Stimulated activated CD8-positive, alpha-beta memory T cell treated with anti-CD3 and anti-CD28 coated beads, Interleukin-7, amount 100 ng/mL, for 1 hour (primary cell): ENCODE data around the gene OR2J2.
"Not testable (repeated sequence)": the region's sequence is repeated elsewhere in the genome, so short reads cannot be mapped to it uniquely, and the experiment has no call there.

Source experiments
- DNase-seq, 2 donors: peaks; one replicate each; pipeline ENCODE4 v3.0.0-alpha.2; 2020; ENCODE audit warnings: low read depth in 2 of 2

OR2J2 gene

GRCh38 chr6:29170607-29171006 is at the start of gene OR2J2:
Gene OR2J2, plus strand, starts transcription at chr6:29170907. Its CDS starts 2,729 bp downstream, at chr6:29173636.
- not testable (repeated sequence) for DNase-seq

GRCh38 chr6:29129326-29130012 is 41.2 kb upstream of the OR2J2 start:
- DNase-seq = no peak

- no peak for DNase-seq
These were observed 40.1 kb upstream of the OR2J2 start for GRCh38 chr6:29130644-29131043.

- DNase-seq = no peak
These were observed 39.0 kb upstream of the OR2J2 start for GRCh38 chr6:29131691-29132090.

GRCh38 chr6:29137724-29138123 is 33.0 kb upstream of the OR2J2 start:
- DNase-seq = no peak

- DNase-seq = no peak
These were observed 29.1 kb upstream of the OR2J2 start for GRCh38 chr6:29141606-29142005.

- DNase-seq = no peak
These were observed 28.4 kb upstream of the OR2J2 start for GRCh38 chr6:29142309-29142708.

- no peak for DNase-seq
These were observed 24.5 kb upstream of the OR2J2 start for GRCh38 chr6:29146179-29146578.

- no peak for DNase-seq
These were observed 23.6 kb upstream of the OR2J2 start for GRCh38 chr6:29147074-29147473.

- DNase-seq = not testable (repeated sequence)
These were observed 21.3 kb upstream of the OR2J2 start for GRCh38 chr6:29149444-29149843.

- no peak for DNase-seq
These were observed 17.6 kb upstream of the OR2J2 start for GRCh38 chr6:29153083-29153482.

- DNase-seq = not testable (repeated sequence)
These were observed 15.5 kb upstream of the OR2J2 start for GRCh38 chr6:29155182-29155581.

GRCh38 chr6:29159922-29160321 is 10.8 kb upstream of the OR2J2 start:
- DNase-seq = not testable (repeated sequence)

- not testable (repeated sequence) for DNase-seq
These were observed 5.1 kb upstream of the OR2J2 start for GRCh38 chr6:29165571-29165970.

GRCh38 chr6:29171736-29172135 is 1.0 kb downstream of the OR2J2 start:
- DNase-seq = no peak

GRCh38 chr6:29183594-29183993 is 12.9 kb downstream of the OR2J2 start:
- no peak for DNase-seq

- DNase-seq = not testable (repeated sequence)
These were observed 18.0 kb downstream of the OR2J2 start for GRCh38 chr6:29188659-29189058.

- DNase-seq = no peak
These were observed 30.3 kb downstream of the OR2J2 start for GRCh38 chr6:29200767-29201662.

- no peak for DNase-seq
These were observed 31.3 kb downstream of the OR2J2 start for GRCh38 chr6:29201966-29202365.

GRCh38 chr6:29211488-29211887 is 40.8 kb downstream of the OR2J2 start:
- DNase-seq = no peak

- DNase-seq = no peak
These were observed 45.8 kb downstream of the OR2J2 start for GRCh38 chr6:29216528-29216927.

GRCh38 chr6:29217242-29217641 is 46.5 kb downstream of the OR2J2 start:
- DNase-seq = not testable (repeated sequence)

GRCh38 chr6:29218056-29218455 is 47.3 kb downstream of the OR2J2 start:
- DNase-seq = not testable (repeated sequence)
